Stimulated activated CD8-positive, alpha-beta memory T cell treated with anti-CD3 and anti-CD28 coated beads, Interleukin-12 subunit alpha, Interleukin-12 subunit beta, amount 100 ng/mL, for 1 hour (primary cell): ENCODE results near the gene PPM1F.

ENCODE experiments used
- DNase-seq: peaks from one replicate; pipeline ENCODE4 v3.0.0-alpha.2; 2020; ENCODE audit warnings: low read depth

The PPM1F gene

DNA sequence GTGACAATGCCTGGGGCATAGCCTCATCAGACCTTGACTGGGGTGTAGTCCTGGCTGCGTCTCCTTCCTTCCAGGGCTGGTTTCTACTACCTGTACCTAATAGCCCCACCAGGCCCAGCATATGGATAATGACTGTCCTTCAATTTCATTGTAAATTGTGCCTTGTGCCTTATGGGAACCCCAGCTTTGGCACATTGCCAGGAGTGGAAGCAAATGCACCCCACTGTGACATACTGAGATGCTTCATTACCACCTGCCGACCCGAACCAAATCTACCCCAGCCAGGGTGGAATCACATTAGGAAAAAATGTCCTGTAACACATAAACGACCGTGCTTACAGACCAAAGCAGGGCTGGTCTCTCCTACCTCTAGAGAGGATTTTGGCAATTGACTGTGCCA lies 22.6 kb upstream of the PPM1F start:
- DNase-seq = no peak

- no peak for DNase-seq
These were observed 21.5 kb upstream of the PPM1F start for GRCh38 chr22:21974058-21974649.

- no peak for DNase-seq
These were observed 20.2 kb upstream of the PPM1F start for GRCh38 chr22:21972806-21973205.

GRCh38 chr22:21972293-21972779 lies 19.7 kb upstream of the PPM1F start:
- DNase-seq = peak; percentile 22

DNA sequence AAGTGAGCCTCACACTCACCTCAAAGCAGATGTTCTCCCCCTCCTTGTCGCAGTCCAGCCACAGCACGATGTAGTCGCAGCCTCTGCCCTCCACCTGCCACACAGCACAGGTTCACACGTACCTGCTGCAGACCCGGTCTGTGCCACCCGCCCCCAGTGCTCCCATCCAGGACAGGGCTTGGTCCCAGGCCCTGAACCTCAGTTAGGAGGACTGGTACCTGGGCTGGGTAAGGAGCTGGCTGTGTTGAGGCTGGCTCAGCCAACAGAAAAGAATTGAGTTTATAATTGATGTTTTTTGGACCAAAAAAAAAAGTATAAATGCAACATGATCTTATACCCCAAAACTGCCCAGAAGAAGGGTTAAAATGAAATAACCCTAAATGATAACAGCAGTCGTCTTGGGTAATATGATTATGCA lies 19.2 kb upstream of the PPM1F start:
- no peak for DNase-seq

GRCh38 chr22:21970800-21971617 lies 18.4 kb upstream of the PPM1F start:
- DNase-seq = no peak

DNA sequence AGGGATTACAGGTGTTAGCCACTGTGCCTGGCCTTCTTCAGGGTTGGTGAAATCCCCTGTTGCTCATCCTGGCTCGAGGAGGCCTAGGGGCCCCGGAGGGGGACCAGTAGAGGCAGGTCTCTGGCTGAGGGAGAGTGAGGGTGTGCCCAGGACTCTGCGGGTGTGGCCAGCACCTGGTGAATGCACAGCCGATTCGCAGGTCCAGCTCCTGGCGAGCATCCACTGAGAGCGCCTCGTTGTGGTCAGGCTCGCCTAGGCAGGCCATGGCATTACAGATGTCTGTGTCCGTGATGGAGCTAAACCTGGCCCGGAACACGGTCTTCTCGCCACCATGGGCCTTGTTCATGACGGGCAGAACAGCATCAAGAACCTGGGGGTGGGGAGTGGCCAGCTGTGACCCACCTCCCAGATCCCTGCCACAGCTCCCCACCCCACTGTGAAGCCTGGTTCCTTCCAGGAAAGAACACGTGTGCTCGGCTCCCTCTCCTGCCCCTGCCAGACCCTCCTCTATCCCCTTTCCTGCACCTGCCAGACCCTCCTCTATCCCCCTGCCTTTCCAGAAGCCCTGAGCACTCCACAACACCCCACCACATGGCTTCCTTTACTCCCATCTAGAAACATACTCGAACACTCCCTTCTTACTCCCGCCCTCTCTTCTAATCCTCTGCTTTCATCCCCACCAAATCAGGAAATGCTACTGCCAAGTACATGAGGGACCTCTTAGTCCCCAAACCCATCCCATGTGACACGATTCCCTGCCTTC lies 17.6 kb upstream of the PPM1F start:
- DNase-seq = no peak

DNA sequence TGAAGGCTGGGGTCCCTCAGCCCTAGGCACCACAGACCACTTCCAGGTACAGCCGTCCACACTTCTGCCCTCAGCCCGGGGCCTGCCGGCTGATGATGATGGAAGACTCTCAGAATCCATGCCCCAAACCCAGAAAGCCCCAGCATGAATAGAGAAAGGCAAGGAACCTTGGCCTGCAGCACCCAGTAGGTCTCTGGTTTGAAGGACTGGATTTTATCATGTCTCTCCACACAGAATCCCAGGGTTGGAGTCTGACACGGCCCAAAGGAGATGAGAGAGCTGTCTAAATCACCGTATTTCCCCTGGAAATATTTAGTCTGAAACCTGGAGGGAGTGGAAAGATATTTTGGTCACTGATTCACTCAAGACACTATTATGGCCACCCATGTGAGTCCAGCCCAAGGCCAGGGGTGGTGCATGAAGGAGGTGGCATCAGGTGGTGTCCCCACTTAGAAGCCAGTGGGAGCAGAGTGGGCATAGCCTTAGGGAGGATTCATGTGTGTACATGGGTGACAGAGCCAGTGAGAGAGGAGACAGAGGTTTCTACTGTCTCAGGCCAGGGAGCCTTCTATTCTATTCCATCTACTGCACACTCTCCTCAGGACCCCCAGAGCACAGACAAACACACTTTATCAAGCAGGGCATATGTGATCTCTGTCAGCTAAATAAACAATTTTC lies 15.9 kb upstream of the PPM1F start:
- DNase-seq = no peak

DNA sequence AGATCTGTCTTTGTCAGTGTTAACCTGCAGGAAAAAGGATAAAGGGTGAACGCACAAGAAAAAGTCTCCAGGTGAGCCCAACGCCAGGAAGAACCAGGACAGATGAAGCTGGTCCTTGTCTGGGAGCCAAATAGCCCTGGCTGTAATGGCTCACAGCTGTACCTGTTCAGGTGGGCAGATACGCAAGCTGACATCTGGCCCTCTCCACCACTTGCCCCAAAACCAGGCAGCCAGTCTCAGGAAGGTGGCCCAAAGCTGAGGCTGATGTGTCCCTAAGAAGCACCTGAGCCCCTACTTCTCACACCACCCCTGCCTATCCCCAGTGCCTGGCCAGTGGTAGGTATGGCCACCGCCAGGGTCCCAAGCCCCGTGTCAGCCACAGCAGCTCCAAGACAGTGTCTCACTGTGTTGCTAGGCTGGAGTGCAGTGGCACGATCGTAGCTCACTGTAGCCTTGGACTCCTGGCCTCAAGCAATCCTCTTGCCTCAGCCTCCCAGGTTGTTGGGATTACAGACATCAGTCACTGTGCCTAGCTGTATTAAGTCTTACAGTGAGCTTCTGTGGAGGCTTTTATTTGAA lies 15.1 kb upstream of the PPM1F start:
- no peak for DNase-seq

- no peak for DNase-seq
These were observed 14.2 kb upstream of the PPM1F start for GRCh38 chr22:21966643-21967516.

GRCh38 chr22:21965762-21966288 lies 13.2 kb upstream of the PPM1F start:
- DNase-seq = no peak

- no peak for DNase-seq
These were observed 12.4 kb upstream of the PPM1F start for GRCh38 chr22:21964918-21965484.

DNA sequence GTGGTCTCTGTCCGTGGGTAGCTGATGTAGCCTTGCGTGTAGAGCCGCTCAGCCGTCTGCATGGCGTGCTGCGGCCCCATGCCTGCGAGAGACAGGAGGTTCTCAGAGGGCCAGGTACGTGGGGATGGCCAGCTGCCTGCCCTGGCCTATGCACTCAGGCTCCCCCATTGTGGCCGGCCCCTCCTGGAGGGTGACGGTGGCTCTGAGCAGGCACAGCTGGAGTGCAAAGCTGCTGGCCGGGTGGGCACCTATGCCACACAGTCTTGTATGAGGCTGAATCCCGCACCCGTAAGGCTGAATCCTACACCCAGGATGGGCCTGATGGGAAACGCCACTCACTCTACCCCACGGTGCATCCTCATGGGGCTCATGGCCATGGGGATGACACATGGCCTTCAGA lies 11.6 kb upstream of the PPM1F start:
- no peak for DNase-seq

DNA sequence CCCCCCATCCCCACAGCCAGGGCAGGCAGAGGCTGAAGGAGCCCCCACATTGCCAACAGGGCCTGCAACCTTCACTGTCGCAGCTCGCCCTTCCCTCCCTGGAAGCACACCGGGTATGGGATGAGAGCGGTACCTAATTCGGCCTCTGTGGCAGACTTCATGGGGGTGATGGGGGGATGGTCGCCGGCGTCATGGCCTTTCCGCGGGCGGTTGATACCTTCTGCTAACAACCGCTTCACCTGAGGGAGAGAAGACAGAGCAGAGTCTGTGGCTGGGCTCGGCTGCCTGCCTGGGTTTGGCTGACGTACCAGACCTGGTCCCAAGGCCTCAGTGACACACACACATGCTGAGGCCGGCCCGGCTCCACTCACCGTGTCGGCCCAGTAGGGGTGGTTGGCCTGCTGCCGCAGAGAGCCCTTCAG lies 11.2 kb upstream of the PPM1F start:
- DNase-seq = no peak

- DNase-seq = no peak
These were observed 10.6 kb upstream of the PPM1F start for GRCh38 chr22:21963286-21963685.

DNA sequence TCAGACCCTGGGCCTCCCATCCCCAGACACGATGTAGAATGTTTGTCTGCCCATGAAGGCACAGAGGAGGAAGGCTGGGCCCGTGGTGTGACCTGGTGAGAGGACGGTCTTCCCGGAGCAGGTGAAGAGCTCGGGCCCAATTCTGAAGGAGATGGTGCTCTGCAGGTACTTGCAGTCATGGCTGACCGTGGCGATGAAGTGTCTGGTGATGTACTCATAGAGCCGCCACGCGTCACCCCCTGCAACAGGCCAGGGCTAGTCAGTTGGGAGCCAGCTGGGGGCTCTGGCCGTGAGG lies 10.0 kb upstream of the PPM1F start:
- no peak for DNase-seq

DNA sequence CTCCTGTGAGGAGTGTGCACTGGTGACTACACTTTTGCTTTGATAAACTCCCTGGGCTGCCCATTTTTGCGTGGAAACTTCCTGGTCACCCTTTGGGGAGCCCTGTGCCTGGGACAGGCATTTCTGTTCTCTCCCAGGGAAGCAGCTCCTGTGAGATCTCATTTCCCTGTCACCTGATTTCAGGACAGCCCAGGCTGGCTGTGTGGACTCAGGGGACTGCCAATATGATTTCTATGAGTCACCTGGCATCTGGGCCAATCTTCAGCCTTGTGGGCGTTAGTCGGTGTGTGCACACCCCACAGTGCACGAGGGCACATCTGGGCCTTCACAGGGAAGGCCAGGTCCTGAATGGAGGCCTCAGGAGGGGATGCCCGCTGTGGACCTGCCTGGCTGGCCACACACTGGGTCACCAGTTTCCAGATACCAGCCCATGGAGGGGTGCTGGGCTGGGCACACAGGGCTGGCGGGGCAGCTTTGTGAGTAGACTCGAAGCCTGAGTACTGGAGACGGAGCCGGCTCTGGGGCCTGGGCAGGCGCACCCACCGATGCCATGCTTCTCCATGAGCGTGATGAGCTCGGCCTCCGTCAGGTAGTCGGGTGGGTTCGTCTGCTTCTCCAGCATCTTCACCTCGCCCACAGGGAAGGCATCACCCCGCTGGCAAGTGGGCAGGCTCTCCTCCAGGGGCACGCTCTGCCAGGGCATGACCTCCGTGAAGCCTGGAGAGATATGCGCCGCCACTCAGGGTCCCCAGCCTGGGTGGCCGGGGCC lies 9.4 kb upstream of the PPM1F start:
- no peak for DNase-seq

DNA sequence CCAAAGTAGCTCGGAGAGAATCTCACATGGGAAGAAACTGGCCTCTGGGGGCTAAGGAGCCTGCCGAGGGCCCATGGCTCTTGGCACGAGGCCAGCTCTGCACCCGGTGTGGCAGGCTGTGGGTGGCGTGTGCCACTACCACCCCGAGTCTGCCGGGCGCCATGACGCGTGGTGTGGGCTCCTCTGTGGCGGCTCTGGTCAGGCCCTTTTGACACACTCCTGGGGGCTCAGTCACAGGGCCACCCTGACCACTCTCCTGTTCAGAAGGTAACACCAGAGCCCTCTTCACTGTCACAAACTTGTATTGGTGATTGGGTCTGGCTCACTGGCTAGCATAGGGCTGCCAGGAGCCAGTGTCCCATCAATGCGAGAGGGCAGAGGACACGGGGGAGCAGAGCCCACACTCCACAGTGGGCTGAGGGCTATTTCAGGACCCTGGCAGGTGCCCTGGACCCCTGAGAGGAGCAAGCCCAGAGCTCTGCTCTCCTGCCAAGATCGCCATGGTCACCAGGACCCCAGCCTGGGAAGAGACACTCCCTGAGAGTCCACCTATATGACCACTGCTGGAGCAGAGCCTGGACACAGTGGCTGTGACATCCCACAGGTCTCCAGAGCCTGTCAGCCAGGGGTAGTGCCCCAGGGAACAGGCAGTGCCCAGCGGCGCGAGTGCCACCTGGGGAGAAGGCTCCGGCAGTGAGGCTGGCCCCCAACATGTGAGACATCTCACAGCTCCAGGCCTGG lies 8.6 kb upstream of the PPM1F start:
- no peak for DNase-seq
